Measurements from ENCODE around the gene TOX3. TPM values are rescaled to one million over a fixed set of nuclear protein-coding genes. Genes with fewer than 3 reads are reported as not detected.

The TOX3 gene
- total and polyA plus RNA-seq, 2 donors (not counting 3 experiments of a cell fraction or from before 2014, with no cell fraction given) = not detected

GRCh38 chr16:52422307-52422706 lies 124.6 kb downstream of the TOX3 start:
- H3K9me3 ChIP-seq (replicated peaks; ENCODE audit: control insufficient read depth, insufficient read depth, low read length) = peaks cover 6% of the 10 kb centered on the region
- FAIRE-seq = no peak
- no peak overlapping the region for H2AFZ ChIP-seq (ENCODE audit: low read depth, low read length)
- H3K9ac ChIP-seq (replicated peaks; ENCODE audit: extremely low read depth, insufficient read depth, low read length) = no peak overlapping the region
- dilution Hi-C loops (cut with MboI; ENCODE audit: extremely low pct_ligation_motif_present, low sequenced_read_pairs) (no loop called here), intact Hi-C loops (cut with micrococcal nuclease) (no loop called here)
- no peaks in the 10 kb centered on the region for H3K4me1 ChIP-seq (ENCODE audit: control insufficient read depth, extremely low read depth, insufficient read depth, low read length)
- ChIA-PET CTCF (no interaction called here), POLR2A (no interaction called here)
- no peak for TF ChIP-seq EZH2 (IDR thresholded peaks at IDR 0.05; ENCODE audit: borderline replicate concordance, low read depth, low read length, severe bottlenecking)
- no peak overlapping the region for H3K27ac ChIP-seq (ENCODE audit: insufficient read depth, low read depth, low read length)
- H3K36me3 ChIP-seq (ENCODE audit: control insufficient read depth in 2 of 2, extremely low read depth in 1 of 2, insufficient read depth in 2 of 2, low read length in 2 of 2) = no peaks in the 10 kb centered on the region
- no peak for DNase-seq (ENCODE audit: low read depth, low spot score)
- no peaks in the 10 kb centered on the region for H4K20me1 ChIP-seq (replicated peaks; ENCODE audit: control insufficient read depth, extremely low read depth, insufficient read depth, low read length)
- H3K4me3 ChIP-seq (replicated peaks in 1 of 3; ENCODE audit: insufficient read depth in 1 of 3, low read depth in 1 of 3, low read length in 3 of 3) = no peak overlapping the region
- H3K27me3 ChIP-seq (ENCODE audit: control insufficient read depth in 2 of 2, insufficient read depth in 2 of 2, low read length in 2 of 2) = no peaks in the 10 kb centered on the region
- no peak overlapping the region for H3K4me2 ChIP-seq (ENCODE audit: insufficient read depth, low read length)
- H3K9me1 ChIP-seq (replicated peaks; ENCODE audit: control insufficient read depth, extremely low read depth, insufficient read depth, low read length) = no peaks in the 10 kb centered on the region
- no peaks in the 10 kb centered on the region for H3K79me2 ChIP-seq (ENCODE audit: control insufficient read depth, insufficient read depth, low read length)
- no TSS peak for BruUV-seq (replicated peaks)

- no TSS peak for BruUV-seq (replicated peaks)
- TF ChIP-seq GATA2 (IDR thresholded peaks at IDR 0.05; ENCODE audit: insufficient read depth, insufficient read length, low read depth, low read length) = no peak
- no peak for TF ChIP-seq CTCF (IDR thresholded peaks at IDR 0.05; ENCODE audit: extremely low read depth in 1 of 2, insufficient read depth in 1 of 2, low read depth in 1 of 2, low read length in 2 of 2)
- no peak for TF ChIP-seq MAX (IDR thresholded peaks at IDR 0.05; ENCODE audit: insufficient read depth, insufficient read length)
- TF ChIP-seq EZH2 (IDR thresholded peaks at IDR 0.05; ENCODE audit: borderline replicate concordance, low read depth, low read length, severe bottlenecking) = no peak
- no peak for TF ChIP-seq MYC (IDR thresholded peaks at IDR 0.05; ENCODE audit: low read depth, low read length)
- no peak for TF ChIP-seq JUN (IDR thresholded peaks at IDR 0.05; ENCODE audit: borderline replicate concordance, insufficient read depth, insufficient read length, low read depth)
- no peak for TF ChIP-seq POLR2AphosphoS5 (IDR thresholded peaks at IDR 0.05; ENCODE audit: insufficient read depth, low read depth, low read length)
- no peak for TF ChIP-seq FOS (IDR thresholded peaks at IDR 0.05; ENCODE audit: borderline replicate concordance, insufficient read depth, low read length)
- TF ChIP-seq POLR2A (IDR thresholded peaks at IDR 0.05; ENCODE audit: low read depth, low read length) = no peak
- Histone ChIP-seq H3K4me2 (ENCODE audit: insufficient read depth, low read length) (no peak overlapping the region), H3K27me3 (ENCODE audit: control insufficient read depth in 2 of 2, insufficient read depth in 2 of 2, low read length in 2 of 2) (no peaks in the 10 kb centered on the region), H3K9ac (replicated peaks; ENCODE audit: extremely low read depth, insufficient read depth, low read length) (no peak overlapping the region), H2AFZ (ENCODE audit: low read depth, low read length) (no peak overlapping the region), H3K9me3 (replicated peaks; ENCODE audit: control insufficient read depth, insufficient read depth, low read length) (peaks cover 6% of the 10 kb centered on the region), H4K20me1 (replicated peaks; ENCODE audit: control insufficient read depth, extremely low read depth, insufficient read depth, low read length) (no peaks in the 10 kb centered on the region), H3K4me1 (ENCODE audit: control insufficient read depth, extremely low read depth, insufficient read depth, low read length) (no peaks in the 10 kb centered on the region), H3K36me3 (ENCODE audit: control insufficient read depth in 2 of 2, extremely low read depth in 1 of 2, insufficient read depth in 2 of 2, low read length in 2 of 2) (no peaks in the 10 kb centered on the region), H3K4me3 (replicated peaks in 1 of 3; ENCODE audit: insufficient read depth in 1 of 3, low read depth in 1 of 3, low read length in 3 of 3) (no peak overlapping the region), H3K79me2 (ENCODE audit: control insufficient read depth, insufficient read depth, low read length) (no peaks in the 10 kb centered on the region), H3K27ac (ENCODE audit: insufficient read depth, low read depth, low read length) (no peak overlapping the region), H3K9me1 (replicated peaks; ENCODE audit: control insufficient read depth, extremely low read depth, insufficient read depth, low read length) (no peaks in the 10 kb centered on the region)
- intact Hi-C loops (cut with micrococcal nuclease) = no loop called here
- dilution Hi-C loops (cut with MboI; ENCODE audit: extremely low pct_ligation_motif_present, low sequenced_read_pairs) = no loop called here
- CTCF ChIA-PET = no interaction called here
- FAIRE-seq = no peak
- no peak for DNase-seq (ENCODE audit: low read depth, low spot score)
- POLR2A ChIA-PET = no interaction called here
Measured at GRCh38 chr16:52418201-52418600, 128.7 kb downstream of the TOX3 start.
